ENCODE measurements around the gene TRIM29.
A peak's percentile ranks its signal among the peaks of the same experiment; 100 is the strongest.
"Not testable (repeated sequence)": the region's sequence is repeated elsewhere in the genome, so short reads cannot be mapped to it uniquely, and the experiment has no call there.

The TRIM29 gene, protein sequence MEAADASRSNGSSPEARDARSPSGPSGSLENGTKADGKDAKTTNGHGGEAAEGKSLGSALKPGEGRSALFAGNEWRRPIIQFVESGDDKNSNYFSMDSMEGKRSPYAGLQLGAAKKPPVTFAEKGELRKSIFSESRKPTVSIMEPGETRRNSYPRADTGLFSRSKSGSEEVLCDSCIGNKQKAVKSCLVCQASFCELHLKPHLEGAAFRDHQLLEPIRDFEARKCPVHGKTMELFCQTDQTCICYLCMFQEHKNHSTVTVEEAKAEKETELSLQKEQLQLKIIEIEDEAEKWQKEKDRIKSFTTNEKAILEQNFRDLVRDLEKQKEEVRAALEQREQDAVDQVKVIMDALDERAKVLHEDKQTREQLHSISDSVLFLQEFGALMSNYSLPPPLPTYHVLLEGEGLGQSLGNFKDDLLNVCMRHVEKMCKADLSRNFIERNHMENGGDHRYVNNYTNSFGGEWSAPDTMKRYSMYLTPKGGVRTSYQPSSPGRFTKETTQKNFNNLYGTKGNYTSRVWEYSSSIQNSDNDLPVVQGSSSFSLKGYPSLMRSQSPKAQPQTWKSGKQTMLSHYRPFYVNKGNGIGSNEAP

DNA sequence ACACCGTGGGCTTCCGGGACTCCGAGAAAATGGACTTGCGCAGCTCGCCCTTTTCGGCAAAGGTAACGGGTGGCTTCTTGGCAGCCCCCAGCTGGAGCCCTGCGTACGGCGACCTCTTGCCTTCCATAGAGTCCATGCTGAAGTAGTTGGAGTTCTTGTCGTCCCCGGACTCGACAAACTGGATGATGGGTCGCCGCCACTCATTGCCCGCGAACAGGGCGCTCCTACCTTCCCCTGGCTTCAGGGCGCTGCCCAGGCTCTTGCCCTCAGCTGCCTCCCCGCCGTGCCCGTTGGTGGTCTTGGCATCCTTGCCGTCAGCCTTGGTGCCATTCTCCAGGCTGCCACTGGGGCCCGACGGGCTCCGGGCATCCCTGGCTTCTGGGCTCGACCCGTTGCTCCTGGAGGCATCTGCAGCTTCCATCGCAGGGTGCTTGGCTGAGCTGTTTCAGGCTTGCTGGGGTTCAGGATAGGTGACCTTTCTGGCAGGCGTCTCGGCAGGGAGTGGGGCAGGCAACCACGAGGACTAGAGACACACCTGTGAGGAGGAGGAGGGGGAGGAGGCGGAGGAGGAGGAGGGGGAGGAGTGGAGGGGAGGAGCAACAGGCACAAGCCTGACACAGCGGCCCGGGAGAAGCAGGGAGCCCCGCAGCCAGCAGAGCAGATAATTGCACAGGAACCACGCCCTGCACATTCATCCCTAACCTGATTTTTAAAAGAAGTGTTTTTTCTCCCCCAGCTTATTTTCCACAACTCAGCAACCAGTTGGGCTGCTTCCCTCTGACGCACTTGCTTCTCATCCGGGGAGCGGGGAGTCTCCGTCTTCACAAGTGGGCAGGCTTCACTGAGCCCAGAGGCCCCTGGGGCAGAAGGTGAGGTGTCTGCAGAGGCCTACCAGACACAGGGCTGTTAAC lies at the start of gene TRIM29:
Gene TRIM29, minus strand, starts transcription at position 503 of the 911 bp plus-strand sequence. Its CDS starts 82 bp downstream, at position 421.
- DNase-seq = no peak

DNA sequence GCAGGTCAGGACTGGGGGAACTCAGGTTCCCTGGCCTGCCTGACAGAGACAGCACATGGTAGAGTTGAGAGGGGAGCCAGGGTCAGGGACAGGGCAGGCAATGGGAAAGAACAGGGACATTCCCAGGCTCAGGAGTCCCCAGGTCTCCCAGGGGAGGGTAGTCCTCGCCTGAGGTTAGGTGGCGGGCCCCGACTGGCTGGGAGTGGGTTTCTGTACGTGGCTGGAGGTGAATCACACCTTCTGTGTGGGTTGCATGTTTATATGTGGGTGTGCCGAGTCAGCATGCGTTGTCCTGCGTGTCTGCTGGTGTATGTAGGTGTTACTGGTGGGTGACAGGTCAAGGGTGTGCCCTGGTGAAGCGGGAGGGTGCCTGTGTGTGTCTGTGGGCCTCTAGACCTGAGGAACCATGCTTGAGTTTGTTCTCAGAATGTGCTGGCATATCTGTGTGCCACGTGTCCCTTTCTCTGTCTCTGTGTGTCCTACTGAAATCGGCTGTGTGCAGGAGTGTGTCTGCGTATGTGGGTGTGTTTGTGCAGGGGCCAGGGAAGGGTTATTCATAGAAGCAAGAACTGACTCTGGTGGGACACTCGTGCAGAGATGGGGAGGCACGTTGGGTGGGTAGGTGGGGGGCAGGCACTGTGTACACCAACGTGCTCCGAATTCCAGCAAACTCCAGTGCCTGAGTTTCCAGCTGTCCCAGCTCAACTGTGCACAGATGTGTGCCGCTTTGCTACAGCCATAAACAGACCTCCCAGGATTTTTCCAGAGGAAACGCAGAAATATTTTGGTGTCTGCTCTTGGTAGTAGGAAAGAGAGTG lies 49.1 kb upstream of the TRIM29 start:
- no peak for DNase-seq

DNA sequence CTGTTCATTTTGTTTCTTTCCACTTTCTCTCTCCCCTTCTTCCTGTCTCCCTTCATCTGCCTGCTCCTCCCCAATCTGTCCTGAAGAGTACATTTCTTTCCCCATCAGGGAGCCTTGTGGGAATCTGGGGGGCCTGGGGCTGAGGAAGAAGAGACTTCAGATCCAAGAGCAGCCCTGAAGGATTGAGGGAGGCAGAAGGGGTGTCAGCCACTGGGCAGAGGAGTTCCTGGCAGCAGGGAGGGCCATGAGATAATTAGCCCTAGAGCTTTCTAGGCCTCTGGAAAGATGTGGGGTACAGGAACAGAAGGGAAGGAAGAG lies 48.5 kb upstream of the TRIM29 start:
- no peak for DNase-seq

DNA sequence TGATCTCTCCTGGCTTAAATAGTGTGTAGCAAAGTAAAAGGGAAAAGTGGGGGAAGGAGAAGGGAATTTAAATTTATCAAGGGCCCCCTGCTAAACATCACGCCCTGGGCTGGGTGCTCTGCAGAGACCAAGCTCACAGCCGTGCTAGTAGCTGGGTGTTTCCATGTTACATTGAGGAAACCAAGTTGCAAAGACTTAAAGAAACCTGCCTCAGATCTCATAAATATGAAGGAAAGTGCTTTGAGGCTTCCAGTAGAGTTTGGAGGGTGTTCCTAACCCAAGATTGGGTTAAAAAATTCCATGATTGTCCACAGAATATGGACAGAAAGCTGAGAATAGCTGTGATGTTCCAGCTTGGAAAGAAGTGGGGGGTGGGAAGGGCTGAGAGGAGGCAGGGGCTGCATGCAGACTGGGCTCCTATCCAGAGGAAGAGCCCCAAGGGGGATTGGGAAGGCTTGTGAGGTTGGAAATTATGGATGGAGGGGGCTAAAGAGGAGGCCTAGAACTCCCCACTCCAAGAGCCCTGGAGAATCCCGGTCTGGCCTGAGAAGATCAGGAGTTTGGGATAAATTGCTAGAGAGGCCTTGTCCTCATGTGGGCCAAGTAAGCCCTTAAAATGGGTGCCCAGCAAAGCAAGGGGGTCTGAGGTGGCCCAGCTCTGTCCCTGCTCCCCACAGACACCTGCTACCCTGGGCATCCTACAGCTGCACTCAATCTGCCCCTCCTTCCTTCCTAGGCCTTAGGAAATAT lies 48.0 kb upstream of the TRIM29 start:
- DNase-seq = no peak

DNA sequence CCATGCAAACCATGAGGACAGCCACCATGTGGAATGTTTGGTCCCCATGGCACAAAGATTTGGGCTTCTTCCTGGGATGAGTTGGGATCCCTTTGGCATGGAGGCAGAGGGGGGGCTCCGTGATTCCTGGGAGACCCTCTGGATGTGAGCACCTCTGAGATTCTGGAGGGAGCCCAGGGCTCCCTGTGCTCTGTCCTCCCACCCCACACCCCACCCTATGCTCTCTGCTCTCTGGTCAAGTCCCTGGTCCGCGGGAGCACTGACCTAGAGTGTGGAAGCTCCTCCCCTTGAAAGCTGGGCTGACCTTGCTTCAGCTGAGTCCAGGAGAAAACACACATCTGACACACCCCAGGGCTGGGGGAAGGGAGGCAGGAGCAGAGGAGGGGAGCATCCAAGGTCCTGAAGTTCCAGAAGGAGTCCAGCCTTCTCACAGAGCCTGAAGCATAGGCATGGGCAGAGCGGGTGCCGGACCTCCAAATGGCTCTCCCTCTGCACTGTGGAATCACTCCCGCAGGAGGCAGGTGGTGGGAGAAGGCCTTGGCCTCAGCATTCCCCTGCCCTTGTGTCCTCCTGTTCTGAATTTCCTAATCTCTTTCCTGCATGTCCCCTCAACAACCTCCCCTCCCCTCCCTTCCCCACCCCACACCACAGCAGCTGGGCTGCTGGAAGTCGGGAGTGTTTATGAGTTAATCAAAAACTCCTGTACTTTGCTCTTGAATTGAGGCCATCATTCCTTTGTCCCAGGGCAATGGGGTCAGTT lies 47.2 kb upstream of the TRIM29 start:
- DNase-seq = no peak

DNA sequence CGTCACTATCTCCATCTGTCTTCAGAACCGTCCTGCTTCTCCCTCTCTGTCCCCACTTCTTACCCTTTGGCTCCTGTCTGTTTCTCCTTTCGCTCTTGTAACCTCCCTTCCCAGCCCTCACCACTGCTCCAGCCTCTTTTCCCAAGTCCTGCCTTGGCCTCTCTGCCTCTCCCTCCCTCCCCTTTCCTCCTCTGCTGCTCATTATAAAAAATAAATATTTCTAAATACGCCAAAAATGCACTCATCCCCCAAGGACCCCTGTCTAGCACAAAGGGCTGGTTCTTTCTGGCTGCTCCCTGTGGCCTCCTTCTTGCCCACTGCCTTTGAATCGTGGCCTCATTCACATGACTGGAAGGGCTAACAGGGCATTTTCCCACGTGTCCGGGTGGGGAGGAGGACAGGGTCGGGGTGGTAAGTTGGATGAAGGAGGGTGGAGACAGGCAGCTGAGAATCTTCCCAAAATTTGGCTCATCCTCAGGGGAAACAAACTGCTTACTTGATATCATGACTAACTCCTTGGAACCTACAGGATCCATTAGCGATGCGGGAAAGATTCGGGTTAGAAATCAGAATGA lies 46.5 kb upstream of the TRIM29 start:
- DNase-seq = no peak

DNA sequence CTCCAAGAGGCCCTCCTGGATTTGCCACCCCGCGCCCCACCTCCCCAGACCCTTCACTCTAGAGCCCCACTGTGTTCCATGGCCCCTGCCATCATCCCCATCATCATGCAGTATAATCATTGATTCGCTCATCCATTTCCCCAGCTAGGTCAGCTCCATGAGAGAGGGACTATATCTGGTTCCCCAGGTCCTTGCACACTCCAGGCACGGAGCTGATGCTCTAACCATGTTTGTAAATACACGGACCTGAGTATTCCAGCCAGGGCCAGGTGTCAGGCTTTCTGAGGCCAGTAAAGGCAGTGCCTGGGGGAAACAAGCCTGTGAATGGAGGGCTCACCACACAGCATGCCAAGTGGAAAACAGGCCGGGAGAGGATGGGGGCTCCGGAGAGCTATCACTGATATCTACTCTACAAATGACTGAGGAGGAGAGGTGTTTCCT lies 45.8 kb upstream of the TRIM29 start:
- no peak for DNase-seq

DNA sequence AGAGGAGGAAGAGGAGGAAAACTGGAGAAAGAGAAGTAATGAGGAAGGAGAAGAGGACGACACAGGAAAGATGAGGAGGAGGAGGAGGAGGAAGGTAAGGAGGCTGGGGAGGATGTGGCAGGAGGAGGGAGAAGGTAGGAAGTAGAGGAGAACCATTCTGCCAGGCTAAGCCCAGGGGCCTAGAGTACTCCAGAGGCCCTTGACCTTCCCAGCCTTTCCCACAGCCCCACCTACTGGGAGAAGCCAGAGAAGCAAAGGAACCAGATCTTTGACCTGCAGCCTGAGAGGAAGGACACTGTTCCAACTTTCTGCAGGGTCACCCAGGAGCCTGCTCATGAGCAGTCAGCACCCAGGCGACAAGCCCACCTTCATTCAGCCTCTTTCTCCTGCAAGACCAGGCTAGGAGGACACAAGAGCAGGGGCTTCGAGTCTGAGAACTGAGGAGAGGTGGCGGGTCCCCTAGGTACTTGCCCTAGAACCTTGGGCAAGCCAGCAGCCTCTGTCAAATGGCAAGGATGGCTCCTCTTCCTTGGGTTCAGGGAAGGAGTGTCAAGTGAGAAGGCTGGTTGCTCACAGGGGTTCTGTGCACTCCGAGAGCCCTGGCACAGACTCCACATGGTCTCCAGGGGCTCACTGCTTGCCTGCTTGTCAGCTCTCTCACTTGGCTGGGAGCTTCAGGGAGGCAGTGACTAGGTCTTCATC lies 45.0 kb upstream of the TRIM29 start:
- DNase-seq = peak in 1 of 2 experiments; percentile 41

DNA sequence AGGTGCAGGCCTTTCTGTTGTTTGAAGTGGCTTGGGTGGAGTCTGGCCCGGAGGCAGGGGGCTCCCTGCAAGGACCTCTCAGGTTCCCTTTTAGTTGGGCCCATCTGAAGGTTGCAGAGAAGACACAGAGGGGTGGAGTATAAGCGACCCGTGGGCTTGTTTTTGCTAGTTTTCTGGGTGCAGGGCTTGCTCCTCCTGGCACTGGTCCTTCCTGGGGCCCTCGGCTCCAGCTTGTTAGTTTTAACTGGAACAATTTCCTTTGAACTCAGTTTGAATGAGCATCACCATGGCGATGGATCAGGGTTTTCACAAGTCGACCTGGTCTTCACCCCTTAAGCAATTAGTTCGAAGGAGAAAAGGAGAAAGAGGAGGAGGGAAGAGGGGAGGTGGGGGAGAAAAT lies 44.5 kb upstream of the TRIM29 start:
- DNase-seq = no peak

DNA sequence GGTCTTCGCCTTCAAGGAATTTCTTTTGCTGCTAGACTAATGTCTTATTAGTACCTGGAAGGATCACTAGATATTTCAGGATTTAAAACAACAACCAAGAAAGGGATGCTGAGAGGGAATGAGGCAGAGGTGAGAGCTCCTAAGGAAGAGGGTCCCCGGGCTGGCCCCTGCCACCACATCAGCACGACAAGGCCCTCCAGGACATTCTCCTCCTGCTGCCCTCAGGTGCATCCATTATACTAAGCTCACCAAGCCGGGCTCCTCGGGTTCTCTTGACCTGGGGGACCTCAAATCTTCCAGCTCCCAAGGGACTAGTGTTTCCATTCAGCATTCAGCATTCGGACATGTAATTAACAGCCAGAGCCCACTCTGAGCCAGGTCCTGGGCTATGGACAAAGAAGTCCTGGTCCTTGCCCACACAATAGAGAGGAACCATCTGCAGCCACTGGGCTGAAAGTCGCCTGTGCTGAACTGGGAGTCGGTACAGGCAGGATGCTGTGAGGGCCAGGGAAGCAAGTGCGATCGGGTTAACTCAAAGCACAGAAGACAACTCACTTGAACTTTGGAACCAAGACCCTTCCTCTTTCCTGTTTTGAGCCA lies 43.6 kb upstream of the TRIM29 start:
- no peak for DNase-seq

DNA sequence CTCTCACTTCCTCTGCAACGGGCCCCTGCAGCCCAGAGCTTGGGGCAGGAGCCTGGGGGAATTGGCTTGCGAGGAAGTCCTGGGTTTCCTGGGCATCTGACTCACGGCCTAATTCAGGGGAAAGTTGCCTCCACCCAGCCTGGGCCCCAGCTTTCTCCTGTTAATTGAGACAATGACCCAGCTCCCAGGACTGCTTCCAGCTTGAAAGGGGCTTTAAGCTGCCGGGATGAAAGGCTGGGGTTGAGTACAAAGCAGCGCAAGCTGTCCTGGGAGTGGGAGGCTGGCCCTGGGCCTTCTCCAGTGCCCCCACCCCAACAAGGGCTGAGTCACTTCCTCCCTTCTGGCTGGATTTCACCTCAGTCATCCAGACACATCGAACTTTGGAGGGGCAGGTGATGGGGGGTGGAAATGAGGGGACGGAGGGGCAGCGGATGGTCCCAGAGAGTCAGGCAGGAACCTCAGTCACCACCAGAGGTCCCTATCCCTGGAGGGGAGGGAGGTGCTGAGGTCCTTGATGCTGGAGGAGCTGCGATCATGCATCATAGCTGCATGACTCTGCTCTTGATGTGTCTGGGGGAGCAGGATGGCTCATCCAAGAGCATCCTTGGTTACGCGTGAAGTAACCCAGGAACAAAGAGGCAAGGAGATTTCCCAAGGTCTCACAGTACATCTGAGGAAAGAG lies 42.8 kb upstream of the TRIM29 start:
- no peak for DNase-seq

DNA sequence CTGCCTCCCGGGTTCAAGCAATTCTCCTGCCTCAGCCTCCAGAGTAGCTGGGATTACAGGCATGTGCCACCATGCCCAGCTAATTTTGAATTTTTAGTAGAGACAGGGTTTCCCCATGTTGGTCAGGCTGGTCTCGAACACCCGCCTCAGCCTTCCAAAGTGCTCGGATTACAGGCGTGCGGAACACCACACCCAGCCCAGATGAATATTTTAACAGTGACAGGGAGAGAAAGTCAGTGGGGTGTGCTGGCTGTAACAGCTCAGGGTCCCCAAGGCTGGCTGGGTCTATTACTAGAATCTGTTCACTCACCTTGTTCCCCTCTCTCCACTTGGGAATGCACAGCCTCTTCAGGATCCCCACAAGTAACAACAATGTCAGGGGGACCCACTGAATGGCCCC lies 42.1 kb upstream of the TRIM29 start:
- not testable (repeated sequence) for DNase-seq

DNA sequence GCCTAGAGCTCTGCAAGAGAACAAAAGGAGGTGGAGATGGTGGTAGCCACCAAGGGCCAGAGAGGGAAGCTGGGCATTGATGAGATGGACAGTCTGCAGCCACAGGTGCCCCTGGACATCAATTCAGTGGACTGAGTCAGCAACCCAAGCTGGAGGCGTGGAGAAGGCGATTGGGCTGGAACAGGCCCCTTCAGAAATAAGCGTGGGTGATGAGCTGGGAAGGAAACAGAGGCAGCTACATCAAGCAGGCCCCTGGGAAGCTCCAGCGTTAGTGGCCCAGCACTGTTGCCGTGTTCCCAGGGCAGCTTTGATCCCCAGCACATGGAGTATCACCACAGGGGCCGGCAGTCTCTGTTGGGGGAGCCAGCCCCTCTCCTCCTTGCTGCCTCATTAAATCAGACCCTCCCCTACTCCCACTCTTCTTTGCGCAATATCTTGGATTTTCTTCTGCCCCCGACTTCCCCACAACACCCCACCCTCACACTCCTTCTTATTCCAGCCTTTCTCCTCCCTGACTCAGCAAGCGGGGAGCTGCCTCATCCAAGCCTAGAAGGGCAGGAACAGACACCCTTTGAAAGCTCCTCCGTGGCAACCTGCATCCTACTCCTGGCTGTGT lies 41.3 kb upstream of the TRIM29 start:
- no peak for DNase-seq

DNA sequence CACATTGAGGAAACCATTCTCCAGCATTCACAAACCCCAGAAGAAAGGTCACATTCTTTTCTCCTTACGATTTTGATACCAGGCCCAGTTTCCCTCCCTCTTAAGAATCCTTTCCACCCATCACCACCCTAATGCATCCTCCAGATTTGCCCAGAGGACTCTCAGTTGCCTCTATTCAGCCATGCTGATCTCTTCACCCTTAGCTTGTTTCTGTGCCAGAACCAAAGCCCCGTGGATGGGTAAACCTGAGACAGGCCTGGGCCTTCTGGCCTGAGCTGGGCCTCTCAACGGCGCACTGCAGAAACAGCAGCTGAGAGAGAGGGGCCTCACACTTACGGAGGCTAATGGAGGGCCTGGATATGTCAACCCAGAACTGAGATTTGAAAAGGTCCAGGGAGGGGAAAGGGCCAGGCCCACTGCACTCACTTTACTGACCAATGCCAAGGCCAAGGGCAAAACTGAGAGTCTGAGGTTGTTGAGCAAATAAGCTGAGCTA lies 40.7 kb upstream of the TRIM29 start:
- DNase-seq = no peak

DNA sequence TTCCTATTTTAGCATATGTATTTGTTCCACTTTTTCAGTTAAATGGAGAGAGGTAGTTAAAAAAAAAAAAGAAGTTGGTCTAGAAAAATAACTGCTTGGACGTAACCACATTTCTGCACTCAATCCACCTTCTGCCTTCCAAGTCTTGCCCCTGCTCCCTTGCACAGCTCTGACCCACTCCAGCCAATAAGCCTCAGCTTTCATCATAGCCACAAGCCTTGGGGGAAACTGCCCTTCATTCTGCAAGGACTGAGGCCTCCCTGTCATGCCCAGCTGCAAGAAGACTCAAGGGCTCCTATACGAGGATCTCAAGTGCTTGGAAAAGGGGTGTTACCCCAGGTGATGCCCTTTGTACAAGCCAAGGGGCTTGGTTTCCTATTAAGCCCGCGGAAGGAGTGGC lies 37.0 kb upstream of the TRIM29 start:
- no peak for DNase-seq

DNA sequence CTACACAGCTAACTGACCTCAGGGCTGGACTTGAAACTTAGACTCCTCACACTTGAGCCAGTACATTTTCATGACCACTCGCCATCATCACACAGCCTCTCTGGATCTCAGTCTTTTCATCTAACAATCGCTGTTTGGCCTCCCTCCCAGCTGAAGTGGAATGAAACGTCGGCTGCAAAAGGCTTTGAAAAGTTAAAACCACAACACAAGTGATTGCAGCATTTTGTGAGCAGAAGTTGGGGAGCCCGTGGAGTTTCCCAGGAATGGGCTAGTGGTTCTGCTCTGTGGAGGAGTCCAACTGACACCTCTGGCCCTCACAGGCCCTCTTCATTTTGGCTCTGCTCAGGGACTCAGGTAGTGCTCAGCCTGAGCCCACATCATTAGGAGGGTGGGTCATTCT lies 35.9 kb upstream of the TRIM29 start:
- DNase-seq = no peak

DNA sequence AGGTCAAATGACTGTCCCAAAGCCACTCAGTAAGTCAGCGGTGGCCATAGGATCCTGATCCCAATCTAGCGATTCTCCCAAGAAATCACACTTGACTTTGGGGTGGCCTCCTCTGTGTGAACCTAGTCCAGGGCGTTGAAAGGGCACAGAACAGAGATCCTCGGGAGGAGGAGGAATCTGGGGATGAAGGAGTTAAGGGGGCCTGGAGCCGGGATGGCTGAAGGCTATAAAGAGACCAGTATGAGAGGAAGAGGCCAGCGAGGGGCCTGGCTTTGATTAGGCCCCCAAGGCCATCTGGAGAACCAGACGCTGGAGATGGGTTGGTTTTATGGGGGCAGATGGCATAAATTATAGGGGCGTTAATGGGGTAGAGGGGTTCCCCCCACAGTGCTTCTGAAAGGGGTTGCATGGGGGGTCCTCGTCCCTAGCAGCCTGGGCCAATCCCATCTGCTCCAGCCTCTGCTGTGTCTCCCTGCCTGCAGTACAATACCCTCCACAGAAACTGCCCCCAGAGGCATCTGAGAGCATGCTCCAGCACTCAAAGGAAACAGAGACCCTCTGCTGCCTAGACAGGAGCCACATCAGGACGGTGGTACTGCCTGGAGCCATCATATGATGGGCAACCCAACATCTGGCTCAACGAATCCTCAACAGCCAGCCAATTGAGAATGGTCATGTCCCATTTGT lies 35.2 kb upstream of the TRIM29 start:
- no peak for DNase-seq
